OCI-LY7 (cell line): ENCODE data around the gene CADM2. TPM values are rescaled to one million over a fixed set of nuclear protein-coding genes. Genes with fewer than 3 reads are reported as not detected.

Source experiments
- BruUV-seq: library from RNA; stranded (reverse); fragments of 400-500 nt; replicated peaks from 2 replicates; lab custom pipeline; 2021; lab: Mats Ljungman, UMichigan
- CTCF ChIA-PET: fragments of 300-600 bp; sonication (Branson Sonifier 250); formaldehyde crosslinking; loops from one replicate; lab custom pipeline; 2022; ENCODE audit warnings: antibody characterized with exemption; ENCODE audit not compliant: unreplicated experiment; lab: Charles Lee
- POLR2A ChIA-PET: fragments of 300-600 bp; sonication (Branson Sonifier 250); formaldehyde crosslinking; loops from one replicate; lab custom pipeline; 2022; ENCODE audit warnings: antibody characterized with exemption; lab: Charles Lee
- DNase-seq: peaks from one replicate; pipeline ENCODE4 v3.0.0-alpha.2; 2015; ENCODE audit warnings: low spot score
- H2AFZ ChIP-seq: fragments of 200-600 bp; sonication (generic), shearing (Covaris generic); 2 replicates; pipeline ENCODE4 v1.6.1; 2014; ENCODE audit warnings: mild to moderate bottlenecking, antibody characterized with exemption, low read length, moderate library complexity
- H3K27ac ChIP-seq: fragments of 200-600 bp; sonication (generic); 2 replicates; pipeline ENCODE4 v1.5.1; 2014; ENCODE audit warnings: mixed run types, low read depth, mild to moderate bottlenecking, moderate library complexity, low read length, inconsistent platforms; ENCODE audit not compliant: poor library complexity, severe bottlenecking
- H3K36me3 ChIP-seq: fragments of 200-600 bp; sonication (generic); 2 replicates; pipeline ENCODE4 v1.6.1; 2014; ENCODE audit warnings: mild to moderate bottlenecking, antibody characterized with exemption, low read length, moderate library complexity, mixed read lengths; ENCODE audit not compliant: insufficient read depth
- H3K4me1 ChIP-seq: fragments of 200-600 bp; sonication (generic); 2 replicates; pipeline ENCODE4 v1.5.1; 2014; ENCODE audit warnings: mild to moderate bottlenecking, low read length; ENCODE audit not compliant: insufficient read depth, poor library complexity, severe bottlenecking
- H3K4me2 ChIP-seq: fragments of 200-600 bp; sonication (generic); 2 replicates; pipeline ENCODE4 v1.6.1; 2014; ENCODE audit warnings: mild to moderate bottlenecking, low read length
- H3K4me3 ChIP-seq: fragments of 200-600 bp; sonication (generic); 2 replicates; pipeline ENCODE4 v1.5.1; 2014; ENCODE audit warnings: mild to moderate bottlenecking, low read depth, low read length; ENCODE audit not compliant: poor library complexity, severe bottlenecking
- H3K79me2 ChIP-seq: fragments of 200-600 bp; sonication (generic); 2 replicates; pipeline ENCODE4 v1.6.1; 2016; ENCODE audit warnings: low read depth, mild to moderate bottlenecking, low read length, moderate library complexity, mixed read lengths; ENCODE audit not compliant: insufficient read depth
- H3K9me2 ChIP-seq: fragments of 200-600 bp; sonication (generic); 2 replicates; pipeline ENCODE4 v1.6.1; 2016; ENCODE audit warnings: mild to moderate bottlenecking, low read length, mixed read lengths; ENCODE audit not compliant: insufficient read depth
- H3K9me3 ChIP-seq: fragments of 200-600 bp; sonication (generic); 2 replicates; pipeline ENCODE4 v1.6.1; 2014; ENCODE audit warnings: mild to moderate bottlenecking, mixed run types, low read length, mixed read lengths
- H4K20me1 ChIP-seq: fragments of 200-600 bp; sonication (generic); 2 replicates; pipeline ENCODE4 v1.6.1; 2014; ENCODE audit warnings: mild to moderate bottlenecking, antibody characterized with exemption, low read length, moderate library complexity, mixed read lengths; ENCODE audit not compliant: insufficient read depth
- CTCF ChIP-seq: fragments of 200-600 bp; sonication (generic); conservative IDR thresholded peaks from 2 replicates; pipeline ENCODE4 v1.5.1; 2014; ENCODE audit warnings: mild to moderate bottlenecking, antibody characterized with exemption, low read length, moderate library complexity, mixed read lengths
- EZH2phosphoT487 ChIP-seq: fragments of 200-600 bp; sonication (generic); IDR thresholded peaks from 2 replicates; pipeline ENCODE4 v1.6.1; 2018; ENCODE audit warnings: low read depth, borderline replicate concordance, mild to moderate bottlenecking, mixed run types, antibody characterized with exemption, low read length, moderate library complexity, mixed read lengths
- intact Hi-C: fragments of 100-400 bp; cut with micrococcal nuclease; formaldehyde crosslinking; loops from one replicate; pipeline ENCODE4 v1.10.0; 2022; ENCODE audit not compliant: unreplicated experiment
- total RNA-seq, 2 experiments: library from RNA; depleted of rRNA in 1 of 2; stranded (reverse); fragments of >200 nt in 1 of 2; shearing (Covaris generic) in 1 of 2; gene quantifications; 2 replicates each; pipeline ENCODE4 v1.2.3, GENCODE V29; 2014 to 2022

Gene CADM2
- total RNA-seq, 2 experiments from 2014 or later, result not detected

GRCh38 chr3:85672761-85673160 is 714.0 kb downstream of the CADM2 start:
- Histone ChIP-seq H3K9me3 (no peaks in the 10 kb centered on the region), H3K79me2 (no peaks in the 10 kb centered on the region), H3K9me2 (no peaks in the 10 kb centered on the region), H3K4me1 (no peaks in the 10 kb centered on the region), H3K4me2 (no peak overlapping the region), H3K4me3 (no peak overlapping the region), H3K27ac (no peak overlapping the region), H3K36me3 (no peaks in the 10 kb centered on the region), H2AFZ (no peak overlapping the region), H4K20me1 (no peaks in the 10 kb centered on the region)
- ChIA-PET POLR2A (interaction anchor here (0.7 kb wide), 1 partner anchor 798 kb away, joined by 8 read pairs; no protein-coding TSS in a partner anchor), CTCF (no interaction called here)
- TF ChIP-seq CTCF, result no peak
- TF ChIP-seq EZH2phosphoT487, result no peak
- no TSS peak for BruUV-seq
- DNase-seq, result no peak
- intact Hi-C loops, result no loop called here

- Histone ChIP-seq H3K4me2 (no peak overlapping the region), H3K9me3 (no peaks in the 10 kb centered on the region), H3K36me3 (no peaks in the 10 kb centered on the region), H2AFZ (no peak overlapping the region), H3K4me3 (no peak overlapping the region), H3K27ac (no peak overlapping the region), H3K79me2 (no peaks in the 10 kb centered on the region), H3K4me1 (no peaks in the 10 kb centered on the region), H3K9me2 (no peaks in the 10 kb centered on the region), H4K20me1 (no peaks in the 10 kb centered on the region)
- BruUV-seq, result no TSS peak
- CTCF ChIA-PET, result no interaction called here
- intact Hi-C loops, result no loop called here
- DNase-seq, result no peak
- POLR2A ChIA-PET, result no interaction called here
- TF ChIP-seq CTCF (no peak), EZH2phosphoT487 (no peak)
Measured at GRCh38 chr3:85678713-85679112, 719.9 kb downstream of the CADM2 start.

GRCh38 chr3:85681906-85682305 is 723.1 kb downstream of the CADM2 start:
- Histone ChIP-seq H3K4me1 (no peaks in the 10 kb centered on the region), H3K4me2 (no peak overlapping the region), H3K36me3 (no peaks in the 10 kb centered on the region), H3K27ac (no peak overlapping the region), H3K79me2 (no peaks in the 10 kb centered on the region), H3K4me3 (no peak overlapping the region), H3K9me3 (no peaks in the 10 kb centered on the region), H2AFZ (no peak overlapping the region), H4K20me1 (no peaks in the 10 kb centered on the region), H3K9me2 (no peaks in the 10 kb centered on the region)
- BruUV-seq, result no TSS peak
- TF ChIP-seq CTCF (no peak), EZH2phosphoT487 (no peak)
- DNase-seq, result no peak
- intact Hi-C loops, result no loop called here
- ChIA-PET POLR2A (interaction anchor here (0.6 to 1.5 kb wide), 2 partner anchors 9 to 27 kb away, joined by 3 to 4 read pairs; no protein-coding TSS in a partner anchor), CTCF (no interaction called here)
